HG03571 (cell line): Measurements from ENCODE around the gene CORIN.
"Not testable (repeated sequence)": the region's sequence is repeated elsewhere in the genome, so short reads cannot be mapped to it uniquely, and the experiment has no call there.

Experiments
- ATAC-seq: cut with Tn5 transposase; IDR thresholded peaks from one replicate; pipeline ENCODE4 v1.9.1; 2021; ENCODE audit not compliant: unreplicated experiment

CORIN gene

DNA sequence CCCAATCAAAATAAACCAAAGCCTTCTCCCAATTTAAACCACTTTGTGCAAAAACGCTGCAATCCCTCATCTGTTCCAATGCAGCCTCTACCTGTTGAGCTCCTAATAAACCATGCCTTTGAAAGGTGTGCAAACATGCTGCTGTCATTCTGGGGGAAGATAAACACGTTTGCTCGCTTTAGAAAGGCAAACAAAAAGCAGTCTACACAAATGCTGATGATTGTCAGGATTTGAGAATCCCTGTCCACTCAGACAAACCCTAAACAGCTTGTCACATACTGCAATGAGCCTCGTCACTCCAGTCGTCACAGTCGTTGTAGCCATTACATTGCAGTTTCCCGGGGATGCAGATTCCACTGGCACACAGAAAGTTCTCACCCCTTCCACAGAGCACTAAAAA, 145.2 kb downstream of the CORIN start:
- ATAC-seq, result no peak

DNA sequence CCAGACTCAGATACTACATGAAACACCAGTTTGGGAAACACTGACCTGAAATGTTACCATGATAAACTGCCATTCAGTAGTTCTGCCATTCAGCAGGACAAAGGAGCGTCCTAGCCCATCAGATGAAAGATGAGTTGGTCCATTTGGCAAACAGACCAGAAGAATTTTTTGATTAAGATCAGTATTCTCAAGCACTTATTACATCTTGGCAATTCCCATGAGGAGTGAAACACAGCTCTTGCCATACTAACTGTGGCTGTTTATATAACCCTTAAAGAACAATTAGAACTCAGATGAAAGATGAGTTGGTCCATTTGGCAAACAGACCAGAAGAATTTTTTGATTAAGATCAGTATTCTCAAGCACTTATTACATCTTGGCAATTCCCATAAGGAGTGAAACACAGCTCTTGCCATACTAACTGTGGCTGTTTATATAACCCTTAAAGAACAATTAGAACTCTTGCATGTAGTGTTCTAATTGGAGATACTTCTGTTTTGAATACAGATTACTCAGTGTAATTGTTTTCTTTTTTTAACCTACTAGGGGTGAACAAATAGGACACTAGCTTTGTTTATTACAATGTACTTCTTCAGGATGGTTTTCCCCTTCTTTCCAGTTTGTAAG, 146.0 kb downstream of the CORIN start:
- not testable (repeated sequence) for ATAC-seq

DNA sequence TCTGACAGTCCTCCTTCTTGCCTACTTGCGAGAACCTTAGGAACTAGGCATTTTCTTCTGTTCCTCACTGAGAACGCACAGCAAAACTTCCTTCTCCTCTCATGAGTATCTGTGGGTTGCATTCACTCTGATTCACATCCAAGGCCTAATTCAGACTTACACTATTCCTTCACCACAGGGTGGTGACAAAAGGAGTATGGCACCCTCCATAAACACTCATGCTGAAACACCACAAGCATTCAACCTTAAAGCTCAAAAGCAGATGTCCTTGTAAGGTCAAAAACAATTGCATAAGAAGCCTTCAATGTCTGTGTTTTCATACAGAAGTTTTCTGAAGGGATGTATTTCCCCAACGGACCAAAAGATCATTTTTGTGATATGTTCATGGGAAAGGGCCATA, 147.3 kb downstream of the CORIN start:
- no peak for ATAC-seq

DNA sequence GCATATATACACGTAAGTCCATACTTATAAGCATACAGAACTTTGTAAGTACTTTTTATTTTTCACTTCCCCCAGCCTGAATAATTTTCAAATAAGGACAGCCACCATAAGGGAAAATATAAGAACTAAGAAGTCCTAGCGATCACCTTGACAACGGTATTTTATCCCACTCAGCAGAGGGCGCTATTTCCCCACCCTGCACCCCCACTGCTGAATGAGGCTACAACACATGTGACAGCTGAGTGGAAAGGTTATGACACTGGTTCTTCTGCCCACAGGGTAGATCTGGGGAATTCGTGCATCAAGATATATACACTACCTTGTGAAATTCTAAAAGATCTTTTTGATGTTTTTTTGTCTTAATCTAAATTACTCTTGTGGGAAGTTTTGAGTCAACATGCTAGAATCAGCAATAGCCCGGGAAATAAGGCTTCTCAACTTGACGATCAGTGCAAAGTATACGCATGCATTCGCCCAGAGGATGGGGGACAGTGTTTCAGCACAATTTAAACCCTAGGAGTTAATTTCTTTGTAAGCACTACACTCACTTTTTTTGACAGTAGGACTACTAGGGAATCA, 151.5 kb downstream of the CORIN start:
- no peak for ATAC-seq

DNA sequence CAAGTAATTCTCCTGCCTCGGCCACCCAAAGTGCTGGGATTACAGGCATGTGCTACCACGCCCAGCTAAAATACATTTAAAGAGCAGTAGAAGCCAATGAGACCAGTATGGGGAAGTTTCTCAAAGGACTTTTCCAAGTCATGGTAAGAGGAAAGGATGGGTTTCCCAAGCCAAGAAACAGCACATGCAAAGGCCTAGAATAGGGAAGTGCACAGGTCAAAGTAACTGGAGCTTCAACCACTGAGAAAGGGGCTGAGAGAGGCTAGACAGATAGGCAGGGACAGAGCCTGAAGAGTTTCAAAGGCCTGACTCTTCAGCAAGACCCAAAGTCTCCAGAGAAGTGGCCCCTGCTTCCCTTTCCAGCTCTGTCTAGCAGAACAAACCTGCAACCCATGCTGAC, 162.1 kb downstream of the CORIN start:
- ATAC-seq, result no peak

DNA sequence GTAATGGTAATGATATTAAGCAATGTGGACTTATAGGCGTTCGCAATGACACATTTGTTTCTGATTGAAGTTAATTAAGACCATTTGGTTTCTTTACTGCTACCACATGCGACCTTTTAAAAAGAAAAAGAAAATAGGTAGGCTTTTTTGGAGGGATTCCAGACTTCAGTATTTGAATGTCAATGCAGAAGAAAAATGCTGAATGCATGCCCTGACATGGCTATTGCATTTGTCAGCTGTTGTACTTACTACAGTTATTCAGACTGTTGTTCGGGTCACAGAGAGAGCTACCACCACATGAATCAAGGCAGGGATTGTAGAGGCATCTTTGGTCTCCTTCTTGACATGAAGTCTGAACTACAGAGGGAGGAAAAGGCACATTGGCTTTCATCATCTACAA, 163.7 kb downstream of the CORIN start:
- ATAC-seq, result no peak

DNA sequence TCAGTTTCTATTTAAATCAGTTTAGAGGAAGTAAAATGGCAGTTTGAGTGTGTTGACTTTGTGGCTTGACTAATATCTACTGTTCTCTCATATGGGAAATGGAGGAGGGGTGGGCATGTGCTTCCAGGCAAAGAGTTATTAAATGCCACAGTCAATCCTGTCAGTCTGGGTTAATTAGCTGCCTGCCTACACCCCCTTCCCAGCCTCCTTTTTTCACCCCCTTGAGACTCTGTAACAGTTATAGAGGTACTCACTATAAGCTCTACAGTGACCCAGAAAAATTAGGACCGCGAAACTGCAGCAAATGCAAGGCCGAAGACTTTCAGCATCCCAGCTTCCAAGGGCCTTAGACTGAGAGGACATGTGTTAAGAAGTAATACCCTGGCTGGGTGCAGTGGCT, 165.2 kb downstream of the CORIN start:
- no peak for ATAC-seq

DNA sequence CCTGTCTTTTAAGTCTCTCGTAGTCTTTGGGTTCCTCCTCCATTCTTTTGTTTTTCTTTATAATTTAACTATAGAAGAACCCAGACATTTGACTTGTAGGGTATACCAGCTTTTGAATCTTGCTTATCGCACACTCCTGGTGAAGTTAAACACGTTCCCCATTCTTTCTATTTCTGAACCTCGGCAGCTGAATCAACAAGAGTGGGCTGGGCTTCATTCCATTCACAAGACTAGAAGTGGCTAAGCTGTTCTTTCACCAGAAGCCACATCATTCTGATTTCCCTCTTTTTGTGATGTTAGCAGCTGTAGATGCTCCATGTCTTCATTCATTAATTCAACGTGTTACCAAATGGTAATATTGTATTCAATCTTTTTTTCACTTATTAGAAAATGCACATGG, 167.9 kb downstream of the CORIN start:
- no peak for ATAC-seq

DNA sequence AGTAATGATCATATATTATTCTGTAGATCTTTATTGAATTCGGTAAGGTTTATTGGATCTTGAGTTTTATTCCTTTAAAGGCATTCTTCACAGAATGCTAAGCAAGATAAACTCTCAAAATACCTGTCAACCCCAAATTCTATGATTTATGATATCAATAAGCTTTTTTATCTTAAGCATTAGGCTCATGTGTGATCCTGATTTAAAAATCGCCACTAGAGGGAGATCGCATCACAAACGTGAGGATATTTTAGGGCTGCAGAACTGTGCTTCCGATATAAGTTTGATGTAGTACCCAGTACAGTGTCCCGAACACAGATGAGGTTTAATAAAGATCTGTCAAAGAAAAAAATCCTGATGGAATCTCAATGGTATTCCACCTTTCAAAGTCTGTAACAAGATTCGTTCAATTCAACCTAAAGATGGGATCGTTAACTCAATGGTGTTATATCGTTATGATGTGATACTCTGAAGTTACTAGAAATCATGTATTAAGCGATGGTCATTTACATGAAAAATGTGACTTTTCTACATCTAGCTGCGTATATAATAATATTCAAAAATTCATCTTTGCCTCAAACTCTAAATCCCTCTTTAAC, 169.0 kb downstream of the CORIN start:
- ATAC-seq, result no peak

DNA sequence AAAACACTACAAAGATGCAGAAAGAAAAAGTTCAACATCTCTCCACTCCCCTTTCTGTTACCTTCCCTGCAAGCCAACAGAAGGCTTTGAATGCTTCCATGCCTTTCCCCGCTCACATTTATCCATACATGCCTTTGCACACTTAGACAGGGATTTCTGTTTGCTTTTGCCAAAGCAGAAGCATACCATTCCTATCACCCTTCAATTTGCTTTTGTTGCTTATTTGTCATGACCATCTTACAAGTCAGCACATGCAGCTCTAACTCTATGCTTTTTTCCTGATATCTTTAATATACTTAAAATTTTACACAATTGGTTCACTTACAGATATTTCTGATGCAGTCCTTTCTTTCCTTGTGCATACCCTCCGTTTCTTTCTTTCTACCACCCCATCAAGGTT, 169.6 kb downstream of the CORIN start:
- no peak for ATAC-seq

DNA sequence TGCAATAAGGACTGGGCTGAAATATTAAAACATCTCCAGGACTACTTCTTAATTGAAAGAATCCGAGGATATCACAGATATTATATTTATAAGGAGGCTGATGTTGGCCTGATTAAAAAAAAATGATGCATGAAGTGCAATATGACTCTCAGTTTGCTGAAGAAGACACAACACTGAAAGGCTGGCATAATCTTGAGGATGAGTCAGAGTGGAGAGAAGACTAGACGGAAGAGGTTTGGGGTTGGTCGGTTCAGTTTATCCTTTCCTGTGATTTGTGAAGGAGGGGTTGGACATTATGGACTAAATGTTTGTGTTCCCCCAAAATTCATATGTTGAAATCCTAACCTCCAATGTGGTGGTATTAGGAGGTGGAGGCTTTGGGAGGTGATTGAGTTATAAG, 170.3 kb downstream of the CORIN start:
- no peak for ATAC-seq

DNA sequence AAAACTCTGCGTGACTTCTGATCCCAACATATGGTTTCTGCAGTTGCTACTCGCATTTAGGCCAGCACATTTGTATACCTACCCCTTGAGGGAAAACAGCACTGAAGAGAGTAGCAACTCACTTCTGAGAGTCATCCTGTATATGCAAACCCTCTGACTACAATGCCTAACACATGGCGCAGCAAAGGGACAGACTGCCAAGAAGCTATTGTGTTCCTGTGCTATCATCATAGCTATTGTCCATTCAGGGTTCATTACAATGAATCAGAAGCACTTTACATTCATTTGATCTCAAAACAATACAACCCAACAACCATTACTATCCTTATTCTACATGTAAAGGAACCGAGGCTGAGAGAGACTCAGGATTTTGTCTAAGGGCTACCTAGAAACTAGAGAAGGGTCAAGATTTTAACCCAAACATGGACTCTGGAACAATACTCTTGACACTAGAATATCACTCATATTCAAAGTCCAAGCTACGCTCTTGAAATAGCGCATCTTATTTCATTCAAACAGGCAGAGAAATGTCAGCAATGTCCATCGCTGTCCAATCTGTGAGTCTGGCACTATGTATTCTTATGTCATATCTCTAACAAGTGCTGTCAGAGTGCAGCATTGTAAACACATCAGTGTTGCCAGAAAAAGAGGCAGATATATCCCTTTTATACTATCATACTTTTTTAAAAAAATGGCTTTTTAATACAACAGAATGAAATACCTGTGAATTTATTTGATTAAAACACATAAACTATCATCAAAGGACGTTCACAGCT, 173.6 kb downstream of the CORIN start:
- no peak for ATAC-seq

DNA sequence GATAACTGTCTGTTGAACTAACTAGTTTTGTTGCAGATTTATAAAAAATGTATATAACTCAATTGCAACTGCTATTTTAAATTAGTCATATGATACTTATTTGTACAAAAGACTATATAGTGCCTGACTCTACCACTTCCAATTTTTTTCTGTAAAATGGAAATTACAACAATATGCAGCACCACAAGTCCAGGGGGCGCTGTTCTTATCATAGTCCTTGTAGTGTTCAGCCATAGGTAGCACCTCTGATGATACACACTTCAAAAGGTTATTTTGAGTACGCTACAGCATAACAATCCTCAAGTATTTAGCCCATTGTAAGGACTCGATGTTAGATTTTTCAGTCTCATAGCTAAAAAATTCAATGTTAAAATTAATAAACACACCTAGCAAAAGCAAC, 174.9 kb downstream of the CORIN start:
- no peak for ATAC-seq

DNA sequence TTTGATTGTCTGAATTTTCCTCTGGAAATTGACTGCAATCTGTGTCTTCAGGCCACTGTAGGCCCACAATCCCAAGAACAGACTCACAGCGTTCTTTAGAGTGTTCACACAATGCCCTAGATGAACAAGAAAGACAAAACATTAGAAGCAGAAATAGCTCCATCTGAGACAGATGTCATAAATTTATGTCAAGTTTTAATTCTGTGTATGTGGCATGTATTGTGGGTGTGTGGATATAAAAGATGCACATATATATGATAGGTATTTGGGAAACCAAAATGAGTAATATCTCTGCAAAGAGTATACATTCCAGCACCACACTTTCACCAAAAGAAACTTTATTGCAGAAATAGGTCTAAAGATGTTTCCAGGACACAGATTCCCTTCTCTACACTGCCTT, 176.1 kb downstream of the CORIN start:
- no peak for ATAC-seq

DNA sequence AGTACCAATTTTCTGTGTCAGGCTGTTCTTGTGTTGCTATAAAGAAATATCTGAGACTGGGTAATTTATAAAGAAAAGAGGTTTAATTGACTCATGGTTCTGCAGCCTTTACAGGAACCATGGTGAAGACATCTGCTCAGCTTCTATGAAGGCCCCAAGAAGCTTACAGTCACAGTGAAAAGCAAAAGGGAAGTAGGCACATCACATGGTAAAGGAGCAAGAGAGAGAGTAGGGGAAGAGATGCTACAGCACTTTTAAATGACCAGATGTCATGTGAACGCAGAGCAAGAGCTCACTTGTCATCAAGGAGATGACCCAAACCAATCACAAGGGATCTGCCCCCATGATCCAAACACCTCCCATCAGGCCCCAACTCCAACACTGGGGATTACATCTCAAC, 178.5 kb downstream of the CORIN start:
- ATAC-seq, result no peak

DNA sequence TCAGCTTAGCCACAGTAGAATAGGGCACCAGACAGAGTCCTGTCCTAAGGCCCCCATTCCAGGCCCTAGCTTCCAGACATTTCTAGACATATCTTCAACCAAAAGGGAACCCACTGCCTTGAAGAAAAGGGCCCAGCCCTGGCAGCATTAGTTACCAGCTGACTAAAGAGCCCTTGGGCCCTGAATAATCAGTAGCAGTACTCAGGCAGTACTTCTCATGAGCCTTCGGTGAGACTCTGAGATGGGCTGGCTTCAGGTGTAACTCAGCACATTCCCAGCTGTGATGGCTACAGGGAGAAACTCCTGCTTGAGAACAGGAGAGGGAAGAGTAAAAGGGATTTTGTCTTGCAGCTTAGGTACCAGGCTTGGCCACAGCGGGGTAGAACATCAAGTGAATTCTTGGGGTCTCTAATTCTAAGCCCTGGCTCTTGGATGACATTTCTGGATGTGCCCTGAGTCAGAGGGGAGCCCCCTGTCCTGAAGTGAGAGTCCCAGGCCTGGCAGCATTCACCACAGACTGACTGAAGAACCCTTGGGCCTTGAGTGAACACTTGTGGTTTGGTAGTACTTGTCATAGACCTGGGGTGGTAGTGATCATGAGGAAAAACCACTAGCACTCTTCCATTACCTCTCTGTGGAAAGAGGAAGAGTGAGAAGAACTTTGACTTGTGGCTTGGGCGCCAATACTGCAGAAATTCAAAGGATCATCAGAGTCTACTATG, 182.7 kb downstream of the CORIN start:
- ATAC-seq, result no peak

DNA sequence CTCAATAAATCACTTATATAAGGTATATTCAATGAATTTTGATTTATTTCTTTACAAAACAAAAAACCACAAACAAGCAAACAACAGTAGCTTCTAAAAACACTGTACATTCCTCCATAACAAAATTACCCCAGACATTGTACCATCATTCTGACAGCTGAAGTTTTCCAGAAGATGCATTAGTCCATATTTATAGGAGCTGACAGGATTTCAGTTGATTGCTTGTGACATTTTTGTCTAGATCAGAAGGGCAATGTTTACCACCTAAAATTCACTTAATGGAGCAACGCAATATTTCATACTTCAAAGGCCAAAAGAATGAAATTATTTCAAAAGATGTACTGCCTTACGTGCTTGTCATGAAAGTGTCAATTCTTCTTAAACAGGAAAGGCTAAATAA, 185.8 kb downstream of the CORIN start:
- no peak for ATAC-seq

DNA sequence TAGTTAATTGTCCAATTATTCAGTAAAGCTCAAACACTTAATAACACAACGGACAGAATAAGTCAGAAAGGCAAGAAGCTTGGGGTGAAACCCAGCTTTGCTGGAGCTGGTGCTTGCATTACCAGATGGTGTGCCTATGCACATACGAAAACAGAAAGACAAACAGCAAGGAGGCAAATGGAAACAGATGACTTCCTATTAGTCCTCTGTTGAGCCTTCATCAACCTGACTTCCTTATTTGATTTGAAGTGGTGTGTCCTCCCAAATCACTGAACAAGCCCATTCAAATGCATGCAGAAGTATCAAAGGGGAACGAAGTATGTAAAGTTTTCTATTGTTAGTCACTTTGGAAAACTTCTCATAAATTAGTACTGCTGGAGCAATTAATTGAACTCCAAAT, 186.6 kb downstream of the CORIN start:
- ATAC-seq, result no peak

DNA sequence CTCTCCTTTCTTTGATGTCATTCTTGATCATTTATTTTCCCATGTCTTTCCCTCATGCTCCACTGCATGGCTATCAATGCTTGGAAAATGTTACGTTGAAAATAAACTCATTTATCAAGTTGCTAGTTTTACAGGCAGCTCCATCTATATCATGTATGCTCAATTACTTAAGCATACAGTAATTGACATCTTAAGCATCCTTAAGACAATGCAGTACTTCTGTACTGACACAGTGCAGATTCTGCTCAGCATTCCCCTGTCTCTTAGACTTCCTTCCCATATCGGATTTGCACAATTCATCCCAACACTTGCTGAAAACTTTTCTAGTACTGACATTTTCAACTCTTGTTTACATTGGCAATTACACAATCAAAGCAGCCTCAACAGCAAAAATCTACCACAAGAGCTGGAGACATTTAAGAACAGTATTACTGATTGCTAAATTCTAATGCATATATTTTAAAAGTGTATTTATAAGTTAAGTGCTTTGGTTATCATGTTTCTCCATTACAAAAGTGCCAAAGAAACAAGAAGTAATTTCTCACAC, 187.2 kb downstream of the CORIN start:
- no peak for ATAC-seq

DNA sequence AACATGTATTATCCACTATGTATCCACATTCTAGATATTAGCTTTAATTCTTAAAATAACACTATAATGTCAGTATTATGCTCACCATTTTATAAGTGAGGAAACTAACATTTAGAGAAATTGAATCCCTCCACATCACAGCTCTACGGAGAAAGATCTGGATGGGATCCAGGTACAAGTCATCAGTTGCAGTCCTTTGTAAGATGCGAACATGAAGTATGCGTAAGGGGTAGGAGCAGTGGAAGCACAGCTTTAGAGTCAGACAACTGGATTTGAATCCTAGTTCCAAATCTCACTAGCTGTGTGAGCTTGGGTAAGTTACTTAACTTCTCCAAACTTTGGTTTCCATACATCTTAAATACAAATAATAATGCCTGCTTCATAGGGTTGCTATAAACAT, 190.3 kb downstream of the CORIN start:
- ATAC-seq, result no peak

DNA sequence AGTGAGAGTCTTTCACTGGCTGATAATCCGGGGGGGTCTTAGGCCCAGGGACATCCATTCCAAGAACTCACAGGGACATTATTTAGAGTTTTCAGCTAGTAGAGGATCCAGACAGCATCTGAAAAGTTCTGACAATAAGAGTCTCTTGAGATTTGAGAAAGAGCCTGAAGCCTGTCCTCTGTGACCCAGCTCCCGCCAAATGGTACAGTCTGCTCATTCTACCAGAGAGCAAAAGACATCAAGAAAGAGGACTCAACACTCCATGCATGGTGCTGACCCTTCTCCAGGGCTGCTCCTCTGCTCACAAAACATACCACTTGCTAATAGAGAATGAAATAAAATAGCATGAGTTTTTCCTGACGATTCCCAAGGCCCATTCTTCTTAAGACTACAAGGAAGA, 190.8 kb downstream of the CORIN start:
- no peak for ATAC-seq
